Upper lobe of left lung (tissue), 6 donors: ENCODE results near the gene RBFOX2. TPM values are rescaled to one million over a fixed set of nuclear protein-coding genes. Genes with fewer than 3 reads are reported as not detected.
"Not testable (repeated sequence)": the region's sequence is repeated elsewhere in the genome, so short reads cannot be mapped to it uniquely, and the experiment has no call there.

ENCODE experiments used
- ATAC-seq, 2 donors: fragments of 200-7000 bp; cut with Tn5 transposase; one replicate each; pipeline ENCODE4 v1.9.1; 2022; ENCODE audit warnings: mild to moderate bottlenecking in 2 of 2, moderate library complexity in 2 of 2; ENCODE audit not compliant: low FRiP score in 2 of 2
- DNase-seq, 2 donors: peaks; one replicate each; pipeline ENCODE4 v3.0.0-alpha.2; 2019 to 2020
- H3K27ac ChIP-seq, 4 donors: fragments of 200-600 bp; sonication (generic); one replicate each; pipeline ENCODE4 v1.5.1; 2016 to 2019
- H3K27me3 ChIP-seq, 4 donors: fragments of 200-600 bp; sonication (generic); one replicate each; pipeline ENCODE4 v1.5.1; 2017 to 2019
- H3K36me3 ChIP-seq, 4 donors: fragments of 200-600 bp; sonication (generic); one replicate each; pipeline ENCODE4 v1.5.1; 2016 to 2019
- H3K4me1 ChIP-seq, 4 donors: fragments of 200-600 bp; sonication (generic); one replicate each; pipeline ENCODE4 v1.5.1; 2018 to 2019
- H3K4me3 ChIP-seq, 4 donors: fragments of 200-600 bp; sonication (generic); one replicate each; pipeline ENCODE4 v1.5.1; 2017 to 2019; ENCODE audit warnings: mild to moderate bottlenecking in 2 of 4, moderate library complexity in 1 of 4
- H3K9me3 ChIP-seq, 4 donors: fragments of 200-600 bp; sonication (generic); one replicate each; pipeline ENCODE4 v1.5.1; 2018 to 2019
- CTCF ChIP-seq, 6 experiments: fragments of 450-650 bp in 4 of 6; fragments of 200-600 bp in 2 of 6; sonication (generic) in 2 of 6; IDR thresholded peaks; one replicate each; pipeline ENCODE4 v1.5.1; 2016 to 2019; ENCODE audit warnings: antibody characterized with exemption in 6 of 6
- EP300 ChIP-seq, 4 donors: sonication (generic); formaldehyde crosslinking; IDR thresholded peaks; one replicate each; pipeline ENCODE4 v1.5.1; 2017; ENCODE audit warnings: antibody characterized with exemption in 4 of 4, control low read depth in 2 of 4
- POLR2A ChIP-seq, 4 donors: fragments of 450-650 bp; IDR thresholded peaks; one replicate each; pipeline ENCODE4 v1.5.1; 2016 to 2017; ENCODE audit warnings: antibody characterized with exemption in 4 of 4, mild to moderate bottlenecking in 2 of 4
- POLR2AphosphoS5 ChIP-seq, 2 donors: sonication (generic); formaldehyde crosslinking; IDR thresholded peaks; one replicate each; pipeline ENCODE4 v1.5.1; 2017; ENCODE audit warnings: antibody characterized with exemption in 2 of 2
- WGBS, 2 donors: methylation state at CpG; one replicate each; pipeline ENCODE4 v1.1.5; 2017 to 2018; 5-methylcytosine and 5-hydroxymethylcytosine counted together
- total RNA-seq, 6 donors: library from RNA; depleted of rRNA in 4 of 6; stranded (reverse); fragments of >200 nt in 4 of 6; gene quantifications; one replicate each; pipeline versions ENCODE4 v1.1.0 to v1.2.1, GENCODE V29; 2016 to 2021
- donor health status: DM: no; HTN: no; CAD: no; lungs with moderate emphysema.
- donor health status: DM: no; HTN: yes; CAD: no; lungs with severe emphysema.

Gene RBFOX2
- total RNA-seq, 6 donors from 2014 or later = 47.8 to 86.4 (median 54.5) TPM

- no peak for DNase-seq
- Histone ChIP-seq H3K27me3 (no peaks in the 10 kb centered on the region), H3K4me3 (no peak overlapping the region), H3K9me3 (no peaks in the 10 kb centered on the region), H3K4me1 (no peaks in the 10 kb centered on the region), H3K27ac (no peak overlapping the region), H3K36me3 (peaks cover 0 to 23% (median 3%) of the 10 kb centered on the region in 4 donors)
- TF ChIP-seq POLR2A (IDR thresholded peaks at IDR 0.05) (no peak), CTCF (IDR thresholded peaks at IDR 0.05) (no peak), EP300 (IDR thresholded peaks at IDR 0.05) (no peak), POLR2AphosphoS5 (IDR thresholded peaks at IDR 0.05) (no peak)
- 82% methylated on average over 2 of the region's 2 CpGs for WGBS, 2 donors
- no peak for ATAC-seq
Measured at GRCh38 chr22:35808377-35808776, 220.2 kb downstream of the RBFOX2 start.

- H3K4me3 ChIP-seq, DNase-seq, H3K4me1 ChIP-seq, H3K27ac ChIP-seq, H3K27me3 ChIP-seq, H3K9me3 ChIP-seq, ATAC-seq: not testable (repeated sequence)
- peaks cover 0 to 23% (median 3%) of the 10 kb centered on the region in 4 donors for H3K36me3 ChIP-seq
- 88 to 98% methylated on average over 8 of the region's 8 CpGs for WGBS, 2 donors
Measured at GRCh38 chr22:35806668-35807067, 222.0 kb downstream of the RBFOX2 start.

- H3K27me3 ChIP-seq = no peaks in the 10 kb centered on the region
- no peak for ATAC-seq
- H3K27ac ChIP-seq = no peak overlapping the region
- no peak overlapping the region for H3K4me3 ChIP-seq
- peaks cover 0 to 6% (median 0%) of the 10 kb centered on the region in 4 donors for H3K4me1 ChIP-seq
- TF ChIP-seq POLR2A (IDR thresholded peaks at IDR 0.05) = no peak
- no peak for TF ChIP-seq POLR2AphosphoS5 (IDR thresholded peaks at IDR 0.05)
- TF ChIP-seq EP300 (IDR thresholded peaks at IDR 0.05) = no peak
- no peak for TF ChIP-seq CTCF (IDR thresholded peaks at IDR 0.05)
- H3K36me3 ChIP-seq = peaks cover 0 to 23% (median 3%) of the 10 kb centered on the region in 4 donors
- DNase-seq = no peak
- H3K9me3 ChIP-seq = no peaks in the 10 kb centered on the region
- WGBS, 2 donors = 81 to 86% methylated on average over 2 of the region's 2 CpGs
Measured at GRCh38 chr22:35805466-35805865, 223.2 kb downstream of the RBFOX2 start.

- no peak for ATAC-seq
- TF ChIP-seq CTCF (IDR thresholded peaks at IDR 0.05) (no peak), EP300 (IDR thresholded peaks at IDR 0.05) (no peak), POLR2A (IDR thresholded peaks at IDR 0.05) (no peak), POLR2AphosphoS5 (IDR thresholded peaks at IDR 0.05) (no peak)
- H3K36me3 ChIP-seq = peaks cover 0 to 20% (median 1%) of the 10 kb centered on the region in 4 donors
- peaks cover 0 to 6% (median 0%) of the 10 kb centered on the region in 4 donors for H3K4me1 ChIP-seq
- no peak overlapping the region for H3K4me3 ChIP-seq
- no peak for DNase-seq
- no peaks in the 10 kb centered on the region for H3K27me3 ChIP-seq
- WGBS, 2 donors = 85 to 96% methylated on average over 1 of the region's 1 CpG
- no peaks in the 10 kb centered on the region for H3K9me3 ChIP-seq
- no peak overlapping the region for H3K27ac ChIP-seq
Measured at GRCh38 chr22:35804421-35804820, 224.2 kb downstream of the RBFOX2 start.

- DNase-seq = no peak
- no peak overlapping the region for H3K4me3 ChIP-seq
- TF ChIP-seq CTCF (IDR thresholded peaks at IDR 0.05) (no peak), EP300 (IDR thresholded peaks at IDR 0.05) (no peak), POLR2AphosphoS5 (IDR thresholded peaks at IDR 0.05) (no peak), POLR2A (IDR thresholded peaks at IDR 0.05) (no peak)
- peaks cover 0 to 6% (median 0%) of the 10 kb centered on the region in 4 donors for H3K36me3 ChIP-seq
- peaks cover 0 to 6% (median 0%) of the 10 kb centered on the region in 4 donors for H3K4me1 ChIP-seq
- no peaks in the 10 kb centered on the region for H3K27me3 ChIP-seq
- H3K9me3 ChIP-seq = no peaks in the 10 kb centered on the region
- H3K27ac ChIP-seq = no peak overlapping the region
- ATAC-seq = no peak
- WGBS, 2 donors = 77 to 79% methylated on average over 2 of the region's 2 CpGs
Measured at GRCh38 chr22:35802885-35803284, 225.7 kb downstream of the RBFOX2 start.

GRCh38 chr22:35801301-35801700, 227.3 kb downstream of the RBFOX2 start:
- not testable (repeated sequence) for H3K4me1 ChIP-seq, H3K4me3 ChIP-seq, H3K27me3 ChIP-seq, H3K9me3 ChIP-seq, H3K36me3 ChIP-seq, ATAC-seq, DNase-seq, H3K27ac ChIP-seq
- 90 to 93% methylated on average over 3 of the region's 3 CpGs for WGBS, 2 donors
